ENCODE results near the gene CFAP221.

- TF ChIP-seq, protein P1, sequence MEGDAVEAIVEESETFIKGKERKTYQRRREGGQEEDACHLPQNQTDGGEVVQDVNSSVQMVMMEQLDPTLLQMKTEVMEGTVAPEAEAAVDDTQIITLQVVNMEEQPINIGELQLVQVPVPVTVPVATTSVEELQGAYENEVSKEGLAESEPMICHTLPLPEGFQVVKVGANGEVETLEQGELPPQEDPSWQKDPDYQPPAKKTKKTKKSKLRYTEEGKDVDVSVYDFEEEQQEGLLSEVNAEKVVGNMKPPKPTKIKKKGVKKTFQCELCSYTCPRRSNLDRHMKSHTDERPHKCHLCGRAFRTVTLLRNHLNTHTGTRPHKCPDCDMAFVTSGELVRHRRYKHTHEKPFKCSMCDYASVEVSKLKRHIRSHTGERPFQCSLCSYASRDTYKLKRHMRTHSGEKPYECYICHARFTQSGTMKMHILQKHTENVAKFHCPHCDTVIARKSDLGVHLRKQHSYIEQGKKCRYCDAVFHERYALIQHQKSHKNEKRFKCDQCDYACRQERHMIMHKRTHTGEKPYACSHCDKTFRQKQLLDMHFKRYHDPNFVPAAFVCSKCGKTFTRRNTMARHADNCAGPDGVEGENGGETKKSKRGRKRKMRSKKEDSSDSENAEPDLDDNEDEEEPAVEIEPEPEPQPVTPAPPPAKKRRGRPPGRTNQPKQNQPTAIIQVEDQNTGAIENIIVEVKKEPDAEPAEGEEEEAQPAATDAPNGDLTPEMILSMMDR (IDR thresholded peaks at IDR 0.05): no peak
- TF ChIP-seq POLR2AphosphoS5 (IDR thresholded peaks at IDR 0.05) (no peak), POLR2A (IDR thresholded peaks at IDR 0.05) (no peak)
Observed at GRCh38 chr2:119580550-119581072, 36.4 kb downstream of the CFAP221 start.

Data from sigmoid colon (tissue), 4 donors.